Peyer's patch (tissue), 4 donors: ENCODE results near the gene LRRFIP1.

ENCODE experiments used
- POLR2A ChIP-seq, 2 donors: fragments of 450-650 bp; IDR thresholded peaks; one replicate each; pipeline ENCODE4 v1.5.1; 2017; ENCODE audit warnings: antibody characterized with exemption in 2 of 2, mild to moderate bottlenecking in 2 of 2, moderate library complexity in 2 of 2
- TF ChIP-seq, protein P1 (sequence below), 6 experiments: fragments of 450-650 bp in 4 of 6; fragments of 200-600 bp in 2 of 6; sonication (generic) in 1 of 6; IDR thresholded peaks; one replicate each; pipeline ENCODE4 v1.5.1; 2017 to 2019; ENCODE audit warnings: antibody characterized with exemption in 6 of 6, mild to moderate bottlenecking in 3 of 6, moderate library complexity in 1 of 6

DNA sequence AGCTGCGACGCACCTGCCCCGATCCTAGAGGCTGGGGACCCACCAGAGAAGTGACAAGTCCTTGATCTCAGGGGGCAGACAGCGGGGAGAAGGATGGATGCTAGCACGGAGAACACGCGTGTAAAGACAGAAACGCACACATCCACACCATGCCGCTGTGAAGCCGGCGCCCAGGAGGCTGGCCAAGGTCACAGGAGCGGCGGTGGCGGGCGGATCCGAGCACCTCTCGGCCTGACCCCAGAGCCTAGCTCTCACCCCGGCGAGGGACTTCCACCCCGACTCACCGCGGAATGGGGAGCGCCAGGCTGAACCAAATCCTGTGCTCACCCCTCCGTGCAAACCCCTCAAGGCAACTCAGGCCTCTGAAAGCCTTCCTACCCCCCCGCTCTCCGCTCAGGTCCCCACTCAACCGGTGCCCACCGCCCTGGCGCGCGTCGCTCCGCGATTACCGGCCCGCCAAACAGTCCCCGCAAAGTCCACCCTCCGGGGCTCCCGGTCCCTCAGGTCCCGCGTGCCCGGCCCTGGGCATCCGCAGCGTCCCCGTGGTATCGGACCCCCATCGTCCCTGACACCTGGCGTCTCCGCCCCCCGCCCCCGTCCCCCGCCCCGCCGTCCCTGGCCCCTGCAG, 460 bp upstream of the LRRFIP1 start:
- TF ChIP-seq, protein P1, sequence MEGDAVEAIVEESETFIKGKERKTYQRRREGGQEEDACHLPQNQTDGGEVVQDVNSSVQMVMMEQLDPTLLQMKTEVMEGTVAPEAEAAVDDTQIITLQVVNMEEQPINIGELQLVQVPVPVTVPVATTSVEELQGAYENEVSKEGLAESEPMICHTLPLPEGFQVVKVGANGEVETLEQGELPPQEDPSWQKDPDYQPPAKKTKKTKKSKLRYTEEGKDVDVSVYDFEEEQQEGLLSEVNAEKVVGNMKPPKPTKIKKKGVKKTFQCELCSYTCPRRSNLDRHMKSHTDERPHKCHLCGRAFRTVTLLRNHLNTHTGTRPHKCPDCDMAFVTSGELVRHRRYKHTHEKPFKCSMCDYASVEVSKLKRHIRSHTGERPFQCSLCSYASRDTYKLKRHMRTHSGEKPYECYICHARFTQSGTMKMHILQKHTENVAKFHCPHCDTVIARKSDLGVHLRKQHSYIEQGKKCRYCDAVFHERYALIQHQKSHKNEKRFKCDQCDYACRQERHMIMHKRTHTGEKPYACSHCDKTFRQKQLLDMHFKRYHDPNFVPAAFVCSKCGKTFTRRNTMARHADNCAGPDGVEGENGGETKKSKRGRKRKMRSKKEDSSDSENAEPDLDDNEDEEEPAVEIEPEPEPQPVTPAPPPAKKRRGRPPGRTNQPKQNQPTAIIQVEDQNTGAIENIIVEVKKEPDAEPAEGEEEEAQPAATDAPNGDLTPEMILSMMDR (IDR thresholded peaks at IDR 0.05), result no peak
- TF ChIP-seq POLR2A (IDR thresholded peaks at IDR 0.05), result no peak
